AG09309 (cell line): Measurements from ENCODE around the gene CREB3L2.
"Not testable (repeated sequence)": the region's sequence is repeated elsewhere in the genome, so short reads cannot be mapped to it uniquely, and the experiment has no call there.

Experiments used
- DNase-seq: peaks from one replicate; pipeline ENCODE4 v3.0.0-alpha.2; 2010; ENCODE audit warnings: low read depth
- H3K4me3 ChIP-seq: 2 replicates; pipeline ENCODE4 v1.5.1; 2011; ENCODE audit warnings: mild to moderate bottlenecking, low read depth, low read length, moderate library complexity; ENCODE audit not compliant: control insufficient read depth
- TF ChIP-seq, protein P1 (sequence below): IDR thresholded peaks from 2 replicates; pipeline ENCODE4 v1.5.1; 2011; ENCODE audit warnings: mild to moderate bottlenecking, low read depth, low read length, inconsistent platforms; ENCODE audit not compliant: insufficient read depth, control insufficient read depth; ENCODE audit errors: missing control alignments

The CREB3L2 gene

DNA sequence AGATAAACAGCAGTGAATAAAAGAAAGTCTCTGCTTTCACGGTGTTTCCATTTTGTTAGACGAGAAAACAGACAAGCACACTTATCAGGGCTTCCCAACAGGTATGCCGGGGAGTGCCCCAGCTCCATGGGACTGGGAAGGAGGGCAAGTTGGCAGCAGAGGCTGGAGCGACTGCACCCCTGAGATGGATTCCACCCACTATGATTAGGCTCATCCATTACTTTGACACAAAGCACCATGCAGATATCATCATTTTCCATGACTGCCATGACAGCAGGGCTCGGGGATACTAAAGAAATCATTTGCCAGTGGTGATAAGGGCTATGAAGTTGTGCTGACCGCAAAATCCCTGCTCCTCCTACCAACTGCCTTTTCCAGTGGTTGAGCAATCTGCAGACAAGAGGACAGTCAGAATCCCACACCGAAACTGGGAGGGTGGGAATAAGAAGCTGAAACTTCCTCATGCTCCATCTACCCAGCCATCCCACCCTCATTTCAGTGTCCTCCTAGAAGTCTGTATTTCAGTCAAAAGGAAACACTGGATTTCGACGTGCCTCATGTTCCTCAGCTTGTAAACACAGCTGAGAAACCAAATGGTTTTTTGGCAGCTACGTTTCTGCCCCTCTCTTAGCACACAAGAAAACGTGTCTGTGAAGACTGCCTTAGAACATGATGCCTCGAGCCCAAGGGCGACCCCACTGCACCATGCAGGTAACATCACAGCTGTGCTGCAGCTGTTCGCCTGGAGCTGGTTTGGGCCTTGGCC lies 15.5 kb downstream of the CREB3L2 start:
- DNase-seq: peak; percentile 79
- TF ChIP-seq, protein P1, sequence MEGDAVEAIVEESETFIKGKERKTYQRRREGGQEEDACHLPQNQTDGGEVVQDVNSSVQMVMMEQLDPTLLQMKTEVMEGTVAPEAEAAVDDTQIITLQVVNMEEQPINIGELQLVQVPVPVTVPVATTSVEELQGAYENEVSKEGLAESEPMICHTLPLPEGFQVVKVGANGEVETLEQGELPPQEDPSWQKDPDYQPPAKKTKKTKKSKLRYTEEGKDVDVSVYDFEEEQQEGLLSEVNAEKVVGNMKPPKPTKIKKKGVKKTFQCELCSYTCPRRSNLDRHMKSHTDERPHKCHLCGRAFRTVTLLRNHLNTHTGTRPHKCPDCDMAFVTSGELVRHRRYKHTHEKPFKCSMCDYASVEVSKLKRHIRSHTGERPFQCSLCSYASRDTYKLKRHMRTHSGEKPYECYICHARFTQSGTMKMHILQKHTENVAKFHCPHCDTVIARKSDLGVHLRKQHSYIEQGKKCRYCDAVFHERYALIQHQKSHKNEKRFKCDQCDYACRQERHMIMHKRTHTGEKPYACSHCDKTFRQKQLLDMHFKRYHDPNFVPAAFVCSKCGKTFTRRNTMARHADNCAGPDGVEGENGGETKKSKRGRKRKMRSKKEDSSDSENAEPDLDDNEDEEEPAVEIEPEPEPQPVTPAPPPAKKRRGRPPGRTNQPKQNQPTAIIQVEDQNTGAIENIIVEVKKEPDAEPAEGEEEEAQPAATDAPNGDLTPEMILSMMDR: no peak
- H3K4me3 ChIP-seq: no peak overlapping the region; the same call in 1 of the 2 replicates

DNA sequence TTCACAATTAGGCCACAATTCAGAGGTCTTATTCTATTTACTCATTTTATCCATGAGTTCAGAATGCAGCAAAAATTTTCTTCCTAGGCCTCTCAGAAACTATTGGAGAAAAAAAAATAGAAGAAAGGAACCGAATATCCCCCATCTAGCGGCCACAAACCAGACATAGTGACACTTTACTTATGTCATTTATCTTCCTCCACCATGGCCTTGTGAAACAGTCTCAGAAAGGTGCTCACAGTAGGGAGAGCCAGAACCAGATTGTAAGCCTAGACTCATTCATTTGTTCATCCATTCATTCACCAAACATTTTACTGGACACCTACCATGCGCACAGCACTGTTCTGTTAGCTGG lies 16.0 kb downstream of the CREB3L2 start:
- TF ChIP-seq, protein P1: no peak
- DNase-seq: no peak
- no peak overlapping the region for H3K4me3 ChIP-seq

DNA sequence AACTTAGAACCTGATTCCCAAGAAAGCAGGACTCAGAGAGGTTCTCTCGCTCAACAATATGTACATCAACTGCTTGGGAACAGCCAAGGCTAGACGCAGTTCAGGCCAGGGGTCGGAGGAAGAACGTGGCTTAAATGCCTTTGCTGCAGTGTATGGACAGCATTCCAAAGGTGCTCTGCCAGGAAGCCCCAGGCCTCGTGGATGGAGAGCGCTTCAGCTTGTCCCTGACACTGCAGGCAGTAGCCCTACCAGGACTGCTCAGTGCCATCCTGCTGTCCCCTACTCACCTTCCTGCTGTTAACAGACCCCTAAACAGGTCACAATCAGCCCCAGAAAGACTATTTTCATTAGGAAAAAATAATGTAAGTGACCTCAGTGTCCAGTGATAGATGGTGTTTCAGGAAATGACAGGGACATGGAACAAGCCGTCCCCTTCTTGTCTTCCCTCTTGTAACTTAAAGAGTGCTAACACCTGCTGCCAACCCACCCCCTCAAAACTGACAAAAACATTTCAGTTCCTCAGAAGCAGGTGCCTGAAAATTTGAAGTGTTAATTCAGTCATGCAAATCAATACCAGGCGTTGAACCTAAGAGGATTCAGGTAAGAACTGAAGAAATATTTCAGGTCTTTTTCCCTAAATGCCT lies 16.5 kb downstream of the CREB3L2 start:
- H3K4me3 ChIP-seq: no peak overlapping the region
- TF ChIP-seq, protein P1: no peak
- no peak for DNase-seq

DNA sequence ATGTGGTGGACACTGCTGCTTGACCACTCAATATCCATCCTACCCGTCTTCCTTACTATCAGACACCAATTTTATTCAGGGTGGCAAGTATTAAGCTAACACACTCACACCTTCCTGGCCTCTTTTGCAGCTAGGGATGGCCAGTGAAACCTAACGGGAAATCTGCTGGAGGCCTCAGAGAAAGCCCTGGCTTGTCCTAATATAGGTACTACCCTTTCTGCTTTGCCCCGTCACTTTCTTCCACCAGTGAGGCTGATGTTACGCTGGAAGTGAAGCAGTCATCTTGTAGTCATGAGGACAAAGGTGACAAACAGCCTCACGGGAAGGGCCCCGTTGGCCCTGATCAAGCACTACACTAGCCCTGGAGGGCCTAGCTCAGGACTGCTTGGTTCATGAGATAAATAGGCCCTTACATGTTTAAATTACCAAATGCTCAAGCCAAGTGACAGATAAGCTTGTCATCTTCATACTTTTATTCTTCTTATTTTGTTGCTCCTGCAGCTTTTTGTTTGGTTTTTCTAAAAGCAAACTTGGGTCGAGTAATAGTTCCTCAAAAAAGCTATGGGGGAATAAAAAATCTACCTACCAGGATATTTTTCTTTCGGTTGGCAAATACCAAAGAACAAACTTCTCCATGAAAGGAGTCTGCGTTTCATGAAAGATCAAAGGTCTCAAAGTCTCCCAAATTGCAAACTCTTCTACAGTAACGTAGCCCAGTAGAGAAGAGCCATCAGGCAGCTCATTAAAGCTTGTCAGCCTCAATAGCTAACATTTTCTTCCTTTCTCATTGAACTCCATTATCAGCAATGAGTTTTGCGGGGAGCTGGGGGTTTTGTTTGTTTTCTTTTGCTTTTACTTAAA lies 17.5 kb downstream of the CREB3L2 start:
- H3K4me3 ChIP-seq: no peak overlapping the region
- TF ChIP-seq, protein P1: no peak
- DNase-seq: no peak

DNA sequence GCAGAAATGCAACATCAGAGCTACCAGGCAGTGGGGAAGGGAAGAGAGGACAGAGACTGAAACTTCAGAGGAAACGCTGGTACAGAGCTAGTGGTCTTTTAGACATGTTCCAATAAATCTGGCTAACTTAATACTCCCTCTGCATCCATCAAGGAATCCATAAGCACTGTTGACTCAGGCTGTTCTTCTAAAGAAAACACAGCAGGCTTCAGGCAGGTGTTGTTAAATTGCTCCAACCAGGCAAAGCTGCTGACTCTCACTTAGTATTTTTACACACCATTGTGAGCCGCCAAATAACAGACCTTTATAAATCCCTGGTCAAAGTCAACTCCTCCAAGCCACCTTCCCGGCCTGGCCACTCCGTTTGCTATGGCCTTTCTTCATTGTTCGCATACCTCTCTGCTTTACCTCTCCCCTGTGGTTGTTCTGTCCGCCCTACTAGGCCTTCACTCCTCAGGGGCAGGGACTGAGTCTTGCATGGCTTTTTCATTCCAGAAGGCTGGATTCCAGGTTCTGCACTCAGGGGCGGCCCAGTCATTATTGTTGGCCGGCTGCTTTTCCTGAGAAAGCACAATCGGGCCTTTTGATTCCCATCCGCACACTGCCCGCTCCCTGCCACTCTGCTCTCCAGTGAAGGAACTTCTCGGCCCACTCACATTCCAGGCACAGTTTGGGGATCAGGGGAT lies 18.4 kb downstream of the CREB3L2 start:
- TF ChIP-seq, protein P1: no peak
- no peak for DNase-seq
- no peak overlapping the region for H3K4me3 ChIP-seq

DNA sequence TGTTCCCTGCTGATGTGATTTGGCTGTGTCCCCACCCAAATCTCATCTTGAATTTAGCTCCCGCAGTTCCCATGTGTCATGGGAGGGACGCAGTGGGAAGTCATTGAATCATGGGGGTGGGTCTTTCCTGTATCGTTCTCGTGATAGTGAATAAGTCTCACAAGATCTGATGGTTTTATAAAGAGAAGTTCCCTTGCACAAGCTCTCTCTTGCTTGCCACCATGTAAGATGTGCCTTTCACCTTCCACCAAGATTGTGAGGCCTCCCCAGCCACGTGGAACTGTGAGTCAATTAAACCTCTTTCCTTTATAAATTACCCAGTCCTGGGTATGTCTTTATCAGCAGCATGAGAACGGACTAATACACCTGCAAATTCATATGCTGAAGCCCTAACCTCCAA lies 19.5 kb downstream of the CREB3L2 start:
- H3K4me3 ChIP-seq, DNase-seq: not testable (repeated sequence)

DNA sequence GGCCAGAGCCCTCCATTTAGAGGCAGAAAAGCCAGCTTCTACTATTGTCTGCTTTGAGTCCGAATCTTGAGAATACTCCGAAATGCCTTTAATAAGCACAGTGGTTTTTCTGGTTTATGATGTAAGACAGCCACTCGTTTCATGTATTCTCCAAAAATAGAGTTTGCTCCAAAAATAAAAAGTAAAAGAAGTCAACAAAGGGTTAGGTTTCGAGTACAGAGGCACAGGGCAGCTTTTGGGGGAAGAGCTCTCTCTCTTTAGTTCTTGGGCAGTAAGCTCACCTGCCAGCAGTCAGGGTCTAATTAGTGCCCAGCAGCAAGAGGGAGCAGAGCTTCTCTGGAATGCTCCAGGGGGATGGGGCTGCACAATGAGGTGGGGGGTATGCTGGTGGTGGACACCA lies 20.2 kb downstream of the CREB3L2 start:
- TF ChIP-seq, protein P1: no peak
- DNase-seq: no peak

More for the DNA sequence above, 20.2 kb downstream of the CREB3L2 start:
- no peak overlapping the region for H3K4me3 ChIP-seq
